Measurements from ENCODE around the gene RNU5B-1.

DNA sequence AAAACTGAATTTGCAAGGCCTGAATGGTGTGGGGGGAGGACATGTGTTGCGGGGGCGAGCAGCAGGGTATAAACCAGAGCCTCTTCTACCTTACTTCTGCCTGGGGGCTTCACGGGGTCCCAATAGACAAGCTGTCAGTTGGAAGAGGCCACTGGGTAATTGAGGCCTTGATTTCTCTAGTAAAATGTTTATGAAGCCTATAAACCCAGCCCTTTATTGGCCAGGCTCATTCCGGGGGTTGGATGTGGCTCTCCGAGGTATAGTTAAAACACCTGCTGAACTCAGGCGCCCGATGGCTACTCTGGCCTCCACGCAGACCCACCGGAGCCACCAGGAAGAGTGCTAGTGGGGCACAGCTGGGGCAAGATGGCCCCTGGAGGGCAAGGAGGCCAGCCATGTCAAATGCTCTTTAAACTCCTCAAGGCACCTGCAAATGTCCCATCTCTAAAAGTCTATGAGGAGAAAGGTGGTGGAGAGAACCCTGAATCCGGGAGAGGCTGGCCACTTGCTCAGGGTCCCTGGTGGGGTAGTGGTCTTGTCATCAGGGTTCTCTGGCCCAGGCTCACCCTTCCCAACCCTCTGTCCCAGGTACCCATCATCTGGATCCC, 39.0 kb downstream of the RNU5B-1 start:
- TF ChIP-seq, protein P1, sequence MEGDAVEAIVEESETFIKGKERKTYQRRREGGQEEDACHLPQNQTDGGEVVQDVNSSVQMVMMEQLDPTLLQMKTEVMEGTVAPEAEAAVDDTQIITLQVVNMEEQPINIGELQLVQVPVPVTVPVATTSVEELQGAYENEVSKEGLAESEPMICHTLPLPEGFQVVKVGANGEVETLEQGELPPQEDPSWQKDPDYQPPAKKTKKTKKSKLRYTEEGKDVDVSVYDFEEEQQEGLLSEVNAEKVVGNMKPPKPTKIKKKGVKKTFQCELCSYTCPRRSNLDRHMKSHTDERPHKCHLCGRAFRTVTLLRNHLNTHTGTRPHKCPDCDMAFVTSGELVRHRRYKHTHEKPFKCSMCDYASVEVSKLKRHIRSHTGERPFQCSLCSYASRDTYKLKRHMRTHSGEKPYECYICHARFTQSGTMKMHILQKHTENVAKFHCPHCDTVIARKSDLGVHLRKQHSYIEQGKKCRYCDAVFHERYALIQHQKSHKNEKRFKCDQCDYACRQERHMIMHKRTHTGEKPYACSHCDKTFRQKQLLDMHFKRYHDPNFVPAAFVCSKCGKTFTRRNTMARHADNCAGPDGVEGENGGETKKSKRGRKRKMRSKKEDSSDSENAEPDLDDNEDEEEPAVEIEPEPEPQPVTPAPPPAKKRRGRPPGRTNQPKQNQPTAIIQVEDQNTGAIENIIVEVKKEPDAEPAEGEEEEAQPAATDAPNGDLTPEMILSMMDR (IDR thresholded peaks at IDR 0.05) = no peak
- no peak for TF ChIP-seq EZH2 (IDR thresholded peaks at IDR 0.05)

All from neural progenitor cell (in vitro differentiated cells).